NCI-H1694 (cell line): Measurements from ENCODE around the gene KNDC1.

Experiments used
- DNase-seq: peaks from one replicate; lab custom pipeline; 2025; lab: John Stamatoyannopoulos, UW

The KNDC1 gene

GRCh38 chr10:133177380-133178157 lies 17.6 kb downstream of the KNDC1 start:
- DNase-seq: no peak

DNA sequence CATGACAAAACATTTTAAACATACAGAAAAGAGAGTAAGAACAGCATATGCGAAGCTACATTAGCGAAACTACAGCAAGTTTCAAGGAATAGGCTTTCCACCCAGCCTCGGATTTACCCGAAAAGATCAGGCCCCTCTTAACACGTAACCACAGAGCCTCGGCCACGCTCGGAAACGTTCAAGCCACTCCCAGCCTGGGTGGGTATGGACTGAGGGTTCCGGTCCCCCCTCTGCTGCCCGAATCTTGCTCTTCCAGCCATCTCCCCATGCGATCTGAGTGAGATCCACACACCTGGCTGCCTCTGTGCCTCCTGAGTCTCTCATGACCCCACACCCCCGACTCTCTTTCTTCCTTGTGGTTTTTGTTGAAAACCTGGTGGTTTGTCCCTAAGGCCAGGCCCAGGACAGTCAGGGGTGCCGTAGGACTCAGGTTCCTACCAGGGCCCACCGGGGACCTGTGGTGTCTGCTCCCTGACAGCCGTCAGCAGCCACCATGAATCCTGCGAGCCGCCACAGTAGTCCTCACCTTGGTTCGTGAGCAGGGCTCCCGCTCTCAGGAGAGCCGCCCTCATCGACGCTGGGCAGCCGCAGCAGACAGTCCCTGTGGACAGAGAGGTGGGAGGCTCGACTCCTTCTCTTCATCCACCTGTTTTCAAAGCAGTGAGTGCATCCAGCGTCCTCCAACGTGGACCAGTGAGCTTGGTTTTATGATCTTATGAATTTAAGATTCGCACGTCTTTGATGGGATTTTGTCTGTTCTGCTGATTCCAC lies 18.5 kb downstream of the KNDC1 start:
- no peak for DNase-seq

DNA sequence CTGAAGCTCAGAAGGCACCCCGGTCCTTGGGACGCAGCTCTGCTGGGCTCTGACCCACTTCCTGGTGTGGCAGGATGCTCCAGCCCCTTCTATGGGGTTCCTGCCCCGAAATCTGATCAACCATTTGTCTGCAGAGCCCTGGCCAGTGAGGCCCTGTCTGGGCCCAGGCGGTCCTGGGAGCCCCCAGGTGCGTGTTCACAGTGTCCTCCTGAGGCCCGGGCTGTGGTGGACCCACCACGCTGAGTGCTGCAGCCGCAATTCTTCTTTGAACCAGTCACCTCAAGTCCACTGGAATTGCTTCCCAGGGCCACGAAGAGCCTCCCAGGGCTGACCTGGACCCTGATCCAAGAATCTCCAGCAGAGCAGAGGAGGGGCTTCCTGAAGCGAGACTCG lies 19.1 kb downstream of the KNDC1 start:
- no peak for DNase-seq

GRCh38 chr10:133179651-133180050 lies 19.6 kb downstream of the KNDC1 start:
- no peak for DNase-seq

GRCh38 chr10:133180192-133180964 lies 20.4 kb downstream of the KNDC1 start:
- DNase-seq: no peak

DNA sequence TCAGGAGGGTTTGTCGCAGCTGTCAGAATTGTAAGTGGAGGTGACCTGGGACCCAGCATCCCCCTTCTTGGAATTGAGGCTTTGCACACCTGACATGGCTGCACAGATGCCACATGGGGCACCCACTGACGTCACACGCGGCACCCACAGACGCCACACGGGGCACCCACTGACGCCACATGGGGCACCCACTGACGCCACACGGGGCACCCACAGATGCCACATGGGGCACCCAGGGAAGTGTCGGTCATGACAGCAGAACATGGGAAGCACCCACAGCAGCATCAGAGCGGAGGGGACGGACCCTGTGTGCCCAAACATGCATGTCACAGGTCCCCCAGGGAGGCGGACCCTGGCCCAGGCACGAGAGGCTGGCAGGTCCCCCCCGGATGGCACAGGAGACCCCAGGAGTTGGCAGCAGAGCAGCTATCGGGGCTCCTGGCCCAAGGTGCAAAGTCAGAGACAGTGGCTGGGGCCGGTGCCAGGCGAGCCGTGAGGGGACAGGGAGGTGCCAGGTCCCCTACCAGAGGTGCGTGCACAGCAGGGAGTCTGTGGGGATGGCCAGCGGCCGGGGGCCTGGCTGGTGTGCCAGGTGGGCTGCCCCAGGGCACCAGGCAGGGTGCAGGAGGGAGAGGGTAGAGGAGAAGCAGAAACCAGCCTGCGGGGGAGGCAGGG lies 21.1 kb downstream of the KNDC1 start:
- no peak for DNase-seq

- DNase-seq: no peak
These were observed 22.2 kb downstream of the KNDC1 start for GRCh38 chr10:133182190-133182589.

GRCh38 chr10:133182791-133183645 lies 23.0 kb downstream of the KNDC1 start:
- DNase-seq: no peak

DNA sequence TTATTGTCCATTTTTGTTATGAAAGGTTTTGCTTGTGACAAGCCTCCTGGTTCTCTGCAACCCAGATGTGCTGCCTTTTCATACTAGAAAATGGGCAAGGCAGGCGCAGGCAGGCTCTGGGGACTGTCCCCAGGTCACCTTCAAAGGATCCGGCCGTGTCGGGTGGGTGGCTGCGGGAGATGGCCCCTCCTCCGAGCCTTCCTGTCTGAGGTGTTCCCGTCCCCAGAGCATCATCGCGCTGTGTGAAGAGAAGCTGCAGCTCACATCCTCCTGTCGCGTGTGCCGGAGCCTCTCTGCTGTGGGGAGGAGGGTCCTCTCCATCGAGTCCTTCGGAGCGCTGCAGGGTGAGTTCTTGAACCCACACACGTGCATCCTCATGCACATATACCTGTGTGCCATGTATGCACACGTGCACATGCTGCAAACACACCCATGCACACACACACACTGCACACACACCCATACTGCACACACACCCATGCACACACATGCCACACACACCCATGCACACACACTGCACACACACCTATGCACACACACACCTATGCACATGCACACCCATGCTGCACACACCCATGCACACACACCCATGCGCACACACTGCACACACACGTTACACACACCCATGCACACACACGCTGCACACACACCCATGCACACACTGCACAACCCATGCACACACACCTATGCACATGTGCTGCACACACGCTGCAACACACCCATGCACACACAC lies 23.8 kb downstream of the KNDC1 start:
- no peak for DNase-seq

- no peak for DNase-seq
These were observed 24.7 kb downstream of the KNDC1 start for GRCh38 chr10:133184591-133185244.

DNA sequence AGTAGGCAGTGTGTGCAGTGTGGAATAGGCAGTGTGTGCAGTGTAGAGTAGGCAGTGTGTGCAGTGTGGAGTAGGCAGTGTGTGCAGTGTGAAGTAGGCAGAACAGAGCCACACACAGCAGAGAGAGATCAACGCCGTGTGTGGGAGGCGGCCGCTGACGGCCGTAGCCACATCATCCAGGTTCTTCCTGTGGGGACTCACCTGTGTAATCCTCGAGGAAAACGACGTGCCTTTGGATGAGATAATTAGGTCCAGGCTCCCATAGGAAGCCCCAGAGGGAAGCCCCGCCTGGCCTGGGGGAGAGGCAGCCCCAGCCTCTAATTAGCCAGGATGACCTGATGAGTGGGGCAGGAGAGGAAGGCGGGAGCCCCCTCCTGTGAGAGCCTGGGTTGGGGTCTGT lies 25.4 kb downstream of the KNDC1 start:
- no peak for DNase-seq

- no peak for DNase-seq
These were observed 25.9 kb downstream of the KNDC1 start for GRCh38 chr10:133185916-133186315.

DNA sequence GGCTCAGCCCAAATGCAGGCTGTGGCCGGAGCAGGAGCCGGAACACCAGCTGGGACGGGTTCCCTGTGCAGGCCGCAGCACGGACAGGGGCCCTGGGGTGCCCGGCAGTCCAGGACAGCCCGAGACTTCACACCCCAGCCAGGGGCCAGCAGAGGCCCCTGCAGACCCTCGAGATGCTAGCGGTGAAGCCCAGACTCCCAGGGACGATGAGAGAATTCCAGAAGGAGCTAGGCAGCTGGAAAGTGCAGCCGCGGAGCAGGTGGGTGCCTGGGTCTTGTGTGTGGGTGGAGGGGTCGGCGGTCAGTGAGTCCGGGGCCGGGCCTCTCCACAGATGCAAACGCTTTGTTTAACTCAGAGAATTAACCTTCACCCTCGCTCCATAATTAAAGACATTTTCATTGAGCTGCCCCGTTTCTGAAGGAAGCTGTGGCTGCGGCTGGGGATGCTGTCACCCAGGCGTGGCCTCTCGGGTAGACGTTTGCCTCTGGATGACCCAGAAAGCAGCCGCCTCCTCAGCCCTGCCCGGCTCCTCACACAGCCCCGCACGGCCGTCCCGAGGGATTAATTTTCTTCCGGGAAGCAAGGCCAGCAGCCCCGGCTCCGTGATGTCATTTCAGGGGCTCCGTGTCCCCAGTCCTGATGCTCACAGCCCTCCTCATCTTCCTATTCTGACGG lies 26.5 kb downstream of the KNDC1 start:
- DNase-seq: no peak

GRCh38 chr10:133187091-133187905 lies 27.3 kb downstream of the KNDC1 start:
- no peak for DNase-seq

DNA sequence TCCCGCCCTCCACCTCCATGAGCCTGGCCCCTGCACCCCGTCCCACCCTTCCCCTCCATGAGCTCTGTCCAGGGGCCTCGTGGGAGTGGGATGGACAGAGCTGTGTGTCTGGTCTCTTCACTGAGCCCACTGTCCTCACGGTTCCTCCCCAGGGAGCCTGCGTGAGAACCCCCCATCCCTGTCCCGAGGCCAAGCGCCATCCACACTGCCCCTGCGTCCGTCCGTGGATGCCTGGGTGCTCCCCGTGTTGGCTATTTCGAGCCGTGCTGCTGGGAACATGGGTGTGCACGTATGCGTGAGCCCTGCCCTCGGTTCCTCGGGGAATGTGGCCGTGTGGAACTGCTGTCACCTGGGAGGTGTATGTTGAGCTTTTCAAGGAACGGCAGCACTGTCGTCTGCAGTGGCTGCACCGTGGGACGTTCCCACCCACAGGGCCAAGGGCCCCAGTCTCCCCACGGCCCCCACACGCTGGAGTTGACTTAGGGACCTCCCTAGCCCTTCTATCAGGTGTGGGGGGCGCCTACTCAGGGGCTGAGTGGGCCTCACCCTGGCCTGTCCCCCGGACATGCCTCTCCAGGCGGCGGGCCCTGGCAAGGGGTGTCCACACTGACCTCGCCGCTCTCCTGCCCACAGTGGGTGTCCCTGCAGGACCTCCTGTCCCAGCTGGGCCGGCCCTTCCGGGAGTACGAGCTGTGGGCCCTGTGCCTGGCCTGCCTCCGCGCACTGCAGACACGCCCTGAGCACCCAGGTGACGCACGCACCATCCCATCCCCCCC lies 28.1 kb downstream of the KNDC1 start:
- DNase-seq: no peak

DNA sequence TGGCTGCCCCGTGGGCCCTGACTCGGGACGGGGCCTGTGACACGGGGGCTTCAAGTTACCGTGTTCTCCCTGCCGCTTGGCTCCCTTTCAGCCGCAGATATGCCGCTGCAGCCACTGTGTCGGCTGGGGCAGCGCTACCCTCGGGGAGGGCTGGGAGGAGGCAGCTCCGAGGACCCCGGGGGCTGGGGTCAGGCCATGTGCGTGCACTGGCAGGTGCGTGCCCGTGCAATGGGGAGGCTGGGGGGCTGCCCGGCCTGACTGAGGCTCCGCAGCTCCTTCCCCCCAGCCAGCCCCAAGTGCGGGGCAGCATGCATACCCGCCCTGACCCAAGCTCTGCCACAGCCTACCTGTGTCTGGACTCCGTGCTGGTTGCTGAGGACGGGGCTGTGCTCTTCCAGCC lies 29.2 kb downstream of the KNDC1 start:
- no peak for DNase-seq

GRCh38 chr10:133189726-133190125 lies 29.7 kb downstream of the KNDC1 start:
- no peak for DNase-seq

DNA sequence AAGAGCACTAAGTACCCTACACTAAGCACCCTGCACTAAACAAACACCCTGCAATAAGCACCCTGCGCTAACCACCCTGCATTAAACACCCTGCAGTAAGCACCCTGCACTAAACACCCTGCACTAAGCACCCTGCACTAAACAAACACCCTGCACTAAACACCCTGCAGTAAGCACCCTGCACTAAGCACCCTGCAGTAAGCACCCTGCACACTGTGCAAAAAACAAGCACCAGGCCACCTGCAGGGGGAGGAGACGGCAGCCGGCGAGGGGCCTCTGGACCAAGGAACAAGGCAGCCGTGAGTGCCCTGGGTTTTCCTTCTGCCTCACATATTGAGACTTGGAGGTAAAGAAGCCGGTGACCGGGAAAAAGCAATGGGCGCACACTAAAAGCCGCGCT lies 30.2 kb downstream of the KNDC1 start:
- no peak for DNase-seq
